ENCODE results near the gene OR9G4. TPM values are rescaled to one million over a fixed set of nuclear protein-coding genes. Genes with fewer than 3 reads are reported as not detected.

OR9G4 gene
- total RNA-seq, 4 donors from 2014 or later: not detected

DNA sequence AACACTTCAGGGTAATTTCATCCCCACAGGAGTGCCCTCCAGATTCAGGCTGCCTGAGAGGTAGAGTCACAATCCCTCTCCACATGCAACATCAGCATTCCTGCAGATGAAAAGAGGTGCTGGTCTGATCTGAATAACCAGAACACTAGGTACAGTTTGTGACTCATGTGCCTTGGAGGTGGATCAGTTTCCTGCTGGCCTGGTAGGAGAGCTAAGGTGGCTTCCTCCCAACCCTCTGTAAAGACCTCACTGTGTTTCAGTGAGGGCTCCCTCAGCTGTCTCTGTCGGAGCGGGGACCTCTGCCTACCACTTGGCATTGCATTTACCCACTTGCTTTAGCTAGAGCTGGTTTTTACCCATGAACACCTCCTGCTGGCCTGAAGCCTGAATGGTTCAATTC lies 42.0 kb downstream of the OR9G4 start:
- no peak overlapping the region for H3K4me3 ChIP-seq (ENCODE audit: low read depth, poor library complexity, severe bottlenecking)
- TF ChIP-seq POLR2A (IDR thresholded peaks at IDR 0.05): no peak
- TF ChIP-seq, protein P1, sequence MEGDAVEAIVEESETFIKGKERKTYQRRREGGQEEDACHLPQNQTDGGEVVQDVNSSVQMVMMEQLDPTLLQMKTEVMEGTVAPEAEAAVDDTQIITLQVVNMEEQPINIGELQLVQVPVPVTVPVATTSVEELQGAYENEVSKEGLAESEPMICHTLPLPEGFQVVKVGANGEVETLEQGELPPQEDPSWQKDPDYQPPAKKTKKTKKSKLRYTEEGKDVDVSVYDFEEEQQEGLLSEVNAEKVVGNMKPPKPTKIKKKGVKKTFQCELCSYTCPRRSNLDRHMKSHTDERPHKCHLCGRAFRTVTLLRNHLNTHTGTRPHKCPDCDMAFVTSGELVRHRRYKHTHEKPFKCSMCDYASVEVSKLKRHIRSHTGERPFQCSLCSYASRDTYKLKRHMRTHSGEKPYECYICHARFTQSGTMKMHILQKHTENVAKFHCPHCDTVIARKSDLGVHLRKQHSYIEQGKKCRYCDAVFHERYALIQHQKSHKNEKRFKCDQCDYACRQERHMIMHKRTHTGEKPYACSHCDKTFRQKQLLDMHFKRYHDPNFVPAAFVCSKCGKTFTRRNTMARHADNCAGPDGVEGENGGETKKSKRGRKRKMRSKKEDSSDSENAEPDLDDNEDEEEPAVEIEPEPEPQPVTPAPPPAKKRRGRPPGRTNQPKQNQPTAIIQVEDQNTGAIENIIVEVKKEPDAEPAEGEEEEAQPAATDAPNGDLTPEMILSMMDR (IDR thresholded peaks at IDR 0.05): no peak

DNA sequence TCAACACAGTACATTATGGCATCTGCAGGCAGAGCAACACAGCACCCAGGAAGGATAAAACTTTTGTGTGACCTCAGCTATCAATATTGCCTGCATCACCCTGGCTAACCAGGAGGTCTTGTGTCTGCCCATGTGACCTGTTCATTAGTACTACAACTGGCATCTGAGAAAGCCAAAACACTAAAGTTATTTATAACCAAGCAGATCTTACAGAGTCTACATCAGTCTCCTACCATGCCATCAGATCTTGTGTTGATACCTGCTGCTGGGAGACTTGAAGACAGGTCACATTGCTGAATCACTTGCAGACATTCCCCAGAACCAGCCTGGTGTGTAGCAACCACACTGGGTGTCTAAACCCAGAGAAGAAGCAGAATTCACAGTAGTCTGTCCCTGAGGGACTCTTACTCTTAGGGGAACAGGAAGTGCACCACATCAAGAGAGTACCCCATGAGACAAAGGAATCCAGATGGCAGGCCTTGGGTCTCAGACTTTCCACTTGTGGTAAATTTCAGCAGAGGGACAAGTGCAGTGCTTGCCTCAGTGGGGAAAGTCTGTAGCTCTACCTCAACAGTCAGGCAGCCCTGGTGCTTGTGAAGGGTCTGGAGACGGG lies 42.6 kb downstream of the OR9G4 start:
- TF ChIP-seq POLR2A (IDR thresholded peaks at IDR 0.05): no peak
- TF ChIP-seq, protein P1 (IDR thresholded peaks at IDR 0.05): no peak
- no peak for DNase-seq (ENCODE audit: low spot score in 2 of 2)
- intact Hi-C loops (cut with DNase I; ENCODE audit: low total_unique reads): no loop called here
- WGBS, 2 donors: 42 to 50% methylated on average over 1 of the region's 1 CpG
- H3K4me3 ChIP-seq (ENCODE audit: low read depth, poor library complexity, severe bottlenecking): no peak overlapping the region

More for the DNA sequence above, 42.0 kb downstream of the OR9G4 start:
- 79 to 83% methylated on average over 2 of the region's 2 CpGs for WGBS, 2 donors
- intact Hi-C loops (cut with DNase I; ENCODE audit: low total_unique reads): no loop called here
- no peak for DNase-seq (ENCODE audit: low spot score in 2 of 2)

DNA sequence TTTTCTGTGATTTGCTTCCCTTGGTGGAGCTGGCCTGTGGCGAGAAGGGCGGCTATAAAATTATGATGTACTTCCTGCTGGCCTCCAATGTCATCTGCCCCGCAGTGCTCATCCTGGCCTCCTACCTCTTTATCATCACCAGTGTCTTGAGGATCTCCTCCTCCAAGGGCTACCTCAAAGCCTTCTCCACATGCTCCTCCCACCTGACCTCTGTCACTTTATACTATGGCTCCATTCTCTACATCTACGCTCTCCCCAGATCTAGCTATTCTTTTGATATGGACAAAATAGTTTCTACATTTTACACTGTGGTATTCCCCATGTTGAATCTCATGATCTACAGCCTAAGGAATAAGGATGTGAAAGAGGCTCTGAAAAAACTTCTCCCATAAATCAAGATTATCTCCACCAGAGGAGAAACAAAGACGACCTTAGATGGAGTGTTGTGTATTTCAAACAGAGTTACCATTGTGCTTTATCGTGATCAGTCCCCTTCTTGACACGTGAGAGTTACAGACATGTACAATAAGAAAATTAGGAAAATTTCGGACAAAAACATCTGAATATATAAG lies 47.5 kb downstream of the OR9G4 start:
- 57 to 67% methylated on average over 8 of the region's 8 CpGs for WGBS, 2 donors
- intact Hi-C loops (cut with DNase I; ENCODE audit: low total_unique reads): no loop called here
- TF ChIP-seq POLR2A (IDR thresholded peaks at IDR 0.05): no peak
- TF ChIP-seq, protein P1 (IDR thresholded peaks at IDR 0.05): no peak
- DNase-seq (ENCODE audit: low spot score in 2 of 2): no peak
- H3K4me3 ChIP-seq (ENCODE audit: low read depth, poor library complexity, severe bottlenecking): no peak overlapping the region

DNA sequence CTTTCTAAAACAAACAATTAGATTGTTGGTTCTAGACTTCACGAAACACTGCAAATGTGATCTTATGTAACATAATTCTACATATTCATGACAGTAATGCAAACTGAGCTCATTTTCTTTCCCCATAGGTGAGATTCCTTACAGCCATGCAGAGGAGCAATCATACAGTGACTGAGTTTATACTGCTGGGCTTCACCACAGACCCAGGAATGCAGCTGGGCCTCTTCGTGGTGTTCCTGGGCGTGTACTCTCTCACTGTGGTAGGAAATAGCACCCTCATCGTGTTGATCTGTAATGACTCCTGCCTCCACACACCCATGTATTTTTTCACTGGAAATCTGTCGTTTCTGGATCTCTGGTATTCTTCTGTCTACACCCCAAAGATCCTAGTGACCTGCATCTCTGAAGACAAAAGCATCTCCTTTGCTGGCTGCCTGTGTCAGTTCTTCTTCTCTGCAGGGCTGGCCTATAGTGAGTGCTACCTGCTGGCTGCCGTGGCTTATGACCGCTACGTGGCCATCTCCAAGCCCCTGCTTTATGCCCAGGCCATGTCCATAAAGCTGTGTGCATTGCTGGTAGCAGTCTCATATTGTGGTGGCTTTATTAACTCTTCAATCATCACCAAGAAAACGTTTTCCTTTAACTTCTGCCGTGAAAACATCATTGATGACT lies 48.1 kb downstream of the OR9G4 start:
- TF ChIP-seq, protein P1 (IDR thresholded peaks at IDR 0.05): no peak
- no peak for TF ChIP-seq POLR2A (IDR thresholded peaks at IDR 0.05)
- DNase-seq (ENCODE audit: low spot score in 2 of 2): no peak
- WGBS, 2 donors: 58 to 65% methylated on average over 10 of the region's 10 CpGs
- H3K4me3 ChIP-seq (ENCODE audit: low read depth, poor library complexity, severe bottlenecking): no peak overlapping the region
- intact Hi-C loops (cut with DNase I; ENCODE audit: low total_unique reads): no loop called here

DNA sequence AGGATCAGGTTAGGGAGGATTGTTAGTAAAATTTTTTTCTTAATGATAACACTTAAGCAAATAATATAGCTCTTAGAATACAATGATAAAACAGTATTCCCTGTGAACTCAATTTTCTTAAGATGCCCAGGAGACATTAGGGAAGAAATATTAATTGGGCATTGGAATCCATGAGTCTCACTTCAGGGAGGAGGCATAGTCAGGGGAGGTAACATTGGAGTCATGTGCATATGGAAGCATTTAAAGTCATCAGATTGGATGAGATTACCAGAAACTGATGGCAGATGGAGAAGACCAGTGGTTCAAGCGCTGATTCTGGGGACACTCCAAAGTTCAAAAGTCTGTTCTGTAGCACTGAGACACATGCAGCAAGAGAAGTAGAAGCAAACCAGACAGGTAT lies 49.7 kb downstream of the OR9G4 start, which contains the start of gene OR9G1:
Gene OR9G1, plus strand, starts transcription at position 301 of the 400 bp plus-strand sequence. CDS start 1,293 bp downstream, outside the sequence.
- H3K4me3 ChIP-seq (ENCODE audit: low read depth, poor library complexity, severe bottlenecking): no peak within 1 kb of the TSS
- intact Hi-C loops (cut with DNase I; ENCODE audit: low total_unique reads): no loop called here
- 84 to 86% methylated on average over 1 of the region's 1 CpG for WGBS, 2 donors
- TF ChIP-seq POLR2A (IDR thresholded peaks at IDR 0.05): no peak
- TF ChIP-seq, protein P1 (IDR thresholded peaks at IDR 0.05): no peak
- DNase-seq (ENCODE audit: low spot score in 2 of 2): no peak

Data from lower leg skin (tissue), 4 donors.